HCT116 (cell line): Measurements from ENCODE around the gene ZNF79. TPM values are rescaled to one million over a fixed set of nuclear protein-coding genes. Genes with fewer than 3 reads are reported as not detected.

ENCODE experiments used
- ATAC-seq: fragments of 200-7000 bp; cut with Tn5 transposase; 2 replicates; pipeline ENCODE4 v1.9.1; 2020; ENCODE audit warnings: mild to moderate bottlenecking, moderate library complexity
- BruUV-seq: library from RNA; stranded (reverse); fragments of 400-500 nt; replicated peaks from 2 replicates; lab custom pipeline; 2021; lab: Mats Ljungman, UMichigan
- CTCF ChIA-PET: fragments of 300-600 bp; sonication (Branson Sonifier 250); formaldehyde crosslinking; loops from one replicate; lab custom pipeline; 2021; ENCODE audit warnings: antibody characterized with exemption; lab: Charles Lee
- POLR2A ChIA-PET: fragments of 300-600, 350-600 bp; sonication (Branson Sonifier 250); formaldehyde crosslinking; loops from one replicate; lab custom pipeline; 2021; ENCODE audit warnings: antibody characterized with exemption; lab: Charles Lee
- RAD21 ChIA-PET, 2 experiments: fragments of 300-600 bp; sonication (Branson Sonifier 250); formaldehyde crosslinking; loops; one replicate each; lab custom pipeline; 2023; ENCODE audit warnings: low total read pairs in 2 of 2; ENCODE audit not compliant: uncharacterized antibody in 2 of 2, unreplicated experiment in 2 of 2, low non-redundant PET in 1 of 2; lab: Charles Lee
- DNase-seq: peaks from one replicate; pipeline ENCODE4 v3.0.0-alpha.2; 2010; ENCODE audit warnings: low read depth, low spot score
- H2AFZ ChIP-seq: fragments of 200-600 bp; shearing (Covaris generic), sonication (generic); 2 replicates; pipeline ENCODE4 v1.6.1; 2017; ENCODE audit warnings: low read depth, mixed run types, mixed read lengths, antibody characterized with exemption, low read length; ENCODE audit not compliant: poor library complexity, severe bottlenecking
- H3K27ac ChIP-seq: 2 replicates; pipeline ENCODE4 v1.5.1; 2012; ENCODE audit warnings: low read depth, low read length
- H3K27me3 ChIP-seq: fragments of 200-600 bp; sonication (generic); 2 replicates; pipeline ENCODE4 v1.6.1; 2016; ENCODE audit warnings: mixed run types, low read length, mixed read lengths; ENCODE audit not compliant: insufficient read depth
- H3K36me3 ChIP-seq, 2 experiments: fragments of 200-500 bp in 1 of 2; fragments of 200-600 bp in 1 of 2; sonication (Bioruptor generic) in 1 of 2; sonication (generic) in 1 of 2; 2 replicates each; pipeline versions ENCODE4 v1.5.1 to v1.6.1; 2014 to 2016; ENCODE audit warnings: low read length in 2 of 2, inconsistent platforms in 1 of 2, mixed read lengths in 1 of 2, mixed run types in 1 of 2; ENCODE audit not compliant: insufficient read depth in 2 of 2, control insufficient read depth in 1 of 2
- H3K4me1 ChIP-seq, 2 experiments: fragments of 200-600 bp in 1 of 2; sonication (generic) in 1 of 2; 2 replicates each; pipeline versions ENCODE4 v1.5.1 to v1.6.1; 2012 to 2017; ENCODE audit warnings: low read length in 2 of 2, inconsistent platforms in 1 of 2, mild to moderate bottlenecking in 1 of 2, mixed read lengths in 1 of 2, mixed run types in 1 of 2, moderate library complexity in 1 of 2; ENCODE audit not compliant: insufficient read depth in 2 of 2, control insufficient read depth in 1 of 2
- H3K4me2 ChIP-seq: fragments of 200-600 bp; sonication (generic); 2 replicates; pipeline ENCODE4 v1.6.1; 2017; ENCODE audit warnings: mixed run types, low read length, mixed read lengths
- H3K4me3 ChIP-seq, 2 experiments: fragments of 200-600 bp in 1 of 2; sonication (generic) in 1 of 2; replicated peaks in 1 of 2; 2 replicates each; pipeline ENCODE4 v1.5.1; 2011 to 2016; ENCODE audit warnings: low read length in 2 of 2, control low read depth in 1 of 2, low read depth in 1 of 2, mild to moderate bottlenecking in 1 of 2, mixed read lengths in 1 of 2, mixed run types in 1 of 2
- H3K79me2 ChIP-seq: fragments of 200-600 bp; sonication (generic); 2 replicates; pipeline ENCODE4 v1.6.1; 2017; ENCODE audit warnings: mild to moderate bottlenecking, mixed run types, low read length, moderate library complexity, mixed read lengths; ENCODE audit not compliant: insufficient read depth
- H3K9ac ChIP-seq: fragments of 200-600 bp; sonication (generic); 2 replicates; pipeline ENCODE4 v1.6.1; 2016; ENCODE audit warnings: low read length, mixed read lengths
- H3K9me2 ChIP-seq: fragments of 200-600 bp; sonication (generic), shearing (Covaris generic); 2 replicates; pipeline ENCODE4 v1.6.1; 2017; ENCODE audit warnings: mixed run types, mild to moderate bottlenecking, moderate library complexity; ENCODE audit not compliant: insufficient read depth
- H3K9me3 ChIP-seq, 2 experiments: fragments of 200-500 bp in 1 of 2; fragments of 200-600 bp in 1 of 2; sonication (Bioruptor generic) in 1 of 2; sonication (generic) in 1 of 2; 2 replicates each; pipeline ENCODE4 v1.6.1; 2014 to 2017; ENCODE audit warnings: low read length in 2 of 2, mixed read lengths in 2 of 2, inconsistent platforms in 1 of 2, low read depth in 1 of 2, mild to moderate bottlenecking in 1 of 2, mixed run types in 1 of 2, moderate library complexity in 1 of 2; ENCODE audit not compliant: control insufficient read depth in 1 of 2, insufficient read depth in 1 of 2
- H4K20me1 ChIP-seq: fragments of 200-600 bp; sonication (generic), shearing (Covaris generic); 2 replicates; pipeline ENCODE4 v1.6.1; 2017; ENCODE audit warnings: mixed run types, mild to moderate bottlenecking, moderate library complexity; ENCODE audit not compliant: insufficient read depth
- ATF3 ChIP-seq: IDR thresholded peaks from 2 replicates; pipeline ENCODE4 v1.6.1; 2012
- CBX3 ChIP-seq: IDR thresholded peaks from 2 replicates; pipeline ENCODE4 v1.6.1; 2012; ENCODE audit warnings: low read depth
- CEBPB ChIP-seq: IDR thresholded peaks from 2 replicates; pipeline ENCODE4 v1.6.1; 2012; ENCODE audit warnings: low read depth
- CTCF ChIP-seq, 3 experiments: fragments of 200-600 bp in 1 of 3; sonication (generic) in 1 of 3; IDR thresholded peaks in 2 of 3; conservative IDR thresholded peaks in 1 of 3; 2 replicates each; pipeline ENCODE4 v1.5.1; 2012 to 2017; ENCODE audit warnings: low read depth in 2 of 3, low read length in 2 of 3, antibody characterized with exemption in 1 of 3, borderline replicate concordance in 1 of 3, control low read depth in 1 of 3, mild to moderate bottlenecking in 1 of 3, mixed read lengths in 1 of 3, mixed run types in 1 of 3, moderate library complexity in 1 of 3; ENCODE audit not compliant: insufficient read depth in 1 of 3
- ELF1 ChIP-seq: IDR thresholded peaks from 2 replicates; pipeline ENCODE4 v1.6.1; 2012; ENCODE audit warnings: low read depth, borderline replicate concordance
- EZH2 ChIP-seq: fragments of 200-600 bp; sonication (generic); IDR thresholded peaks from 2 replicates; pipeline ENCODE4 v1.6.1; 2017; ENCODE audit warnings: antibody characterized with exemption, mixed run types
- EZH2phosphoT487 ChIP-seq: fragments of 200-600 bp; IDR thresholded peaks from 2 replicates; pipeline ENCODE4 v1.6.1; 2018; ENCODE audit warnings: antibody characterized with exemption, borderline replicate concordance
- FOSL1 ChIP-seq: IDR thresholded peaks from 2 replicates; pipeline ENCODE4 v1.6.1; 2012; ENCODE audit warnings: low read depth
- MAX ChIP-seq: IDR thresholded peaks from 2 replicates; pipeline ENCODE4 v1.6.1; 2012
- POLR2A ChIP-seq: IDR thresholded peaks from 2 replicates; pipeline ENCODE4 v1.7.0; 2011; ENCODE audit warnings: borderline replicate concordance; ENCODE audit not compliant: insufficient read depth, insufficient read length; ENCODE audit errors: extremely low read depth
- POLR2AphosphoS5 ChIP-seq: IDR thresholded peaks from 2 replicates; pipeline ENCODE4 v1.6.1; 2011; ENCODE audit warnings: mild to moderate bottlenecking, low read depth, low read length, moderate library complexity
- RAD21 ChIP-seq: IDR thresholded peaks from 2 replicates; pipeline ENCODE4 v1.6.1; 2012; ENCODE audit warnings: low read depth, mild to moderate bottlenecking
- REST ChIP-seq: IDR thresholded peaks from 2 replicates; pipeline ENCODE4 v1.6.1; 2012; ENCODE audit warnings: low read depth
- SIN3A ChIP-seq: IDR thresholded peaks from 2 replicates; pipeline ENCODE4 v1.6.1; 2012; ENCODE audit warnings: low read depth
- SP1 ChIP-seq: IDR thresholded peaks from 2 replicates; pipeline ENCODE4 v1.6.1; 2012; ENCODE audit warnings: low read depth
- SRF ChIP-seq: IDR thresholded peaks from 2 replicates; pipeline ENCODE4 v1.6.1; 2012; ENCODE audit warnings: low read depth
- TCF7L2 ChIP-seq: IDR thresholded peaks from 2 replicates; pipeline ENCODE4 v1.7.0; 2011; ENCODE audit warnings: borderline replicate concordance, inconsistent platforms; ENCODE audit not compliant: insufficient read depth, insufficient read length; ENCODE audit errors: extremely low read depth
- ZFX ChIP-seq: fragments of 450-650 bp; IDR thresholded peaks from 2 replicates; pipeline ENCODE4 v1.6.1; 2017
- ZNF274 ChIP-seq: fragments of 200-500 bp; sonication (Bioruptor generic); IDR thresholded peaks from 2 replicates; pipeline ENCODE4 v1.6.1; 2014; ENCODE audit warnings: mild to moderate bottlenecking, low read depth, low read length, inconsistent platforms
- intact Hi-C: fragments of 100-400 bp; cut with micrococcal nuclease; formaldehyde crosslinking; loops from 2 replicates; pipeline ENCODE4 v1.10.0; 2022
- total RNA-seq: library from RNA; stranded (reverse); gene quantifications from one replicate; pipeline ENCODE4 v1.2.1, GENCODE V29; 2021; ENCODE audit not compliant: unreplicated experiment

ZNF79 gene
- total RNA-seq, 1 experiment from 2014 or later = 5.3 TPM

- Histone ChIP-seq H3K4me2 (no peak overlapping the region), H3K4me1 (no peaks in the 10 kb centered on the region), H3K27me3 (no peaks in the 10 kb centered on the region), H3K36me3 (peaks cover 2 to 6% of the 10 kb centered on the region in 2 experiments; a peak in 3 of 4 replicates), H3K9me2 (no peaks in the 10 kb centered on the region), H3K27ac (no peak overlapping the region)
- ChIA-PET RAD21 (no interaction called here), POLR2A (no interaction called here), CTCF (no interaction called here)
- no peak for DNase-seq
- TF ChIP-seq EZH2phosphoT487 (no peak), SRF (no peak), CBX3 (no peak), FOSL1 (no peak), SIN3A (no peak), ZNF274 (no peak), REST (no peak), ELF1 (no peak), EZH2 (no peak), MAX (no peak), RAD21 (no peak), POLR2A (no peak), CTCF (IDR thresholded peaks at IDR 0.05 in 2 of 3, conservative IDR thresholded peaks at IDR 0.05 in 1 of 3; ENCODE audit: borderline replicate concordance in 1 of 3, insufficient read depth in 1 of 3, low read depth in 2 of 3, low read length in 2 of 3) (no peak), SP1 (no peak), POLR2AphosphoS5 (no peak), ZFX (no peak), CEBPB (no peak), TCF7L2 (no peak), ATF3 (no peak)
- TF ChIP-seq, all 23 proteins: peak for 0
- no peaks in the 10 kb centered on the region for H3K9me3 ChIP-seq
- no TSS peak for BruUV-seq
- H3K9ac ChIP-seq = no peak overlapping the region
- no peak overlapping the region for H2AFZ ChIP-seq
- no peaks in the 10 kb centered on the region for H4K20me1 ChIP-seq
- ATAC-seq = peak; percentile 46; the same call in 1 of the 2 replicates
- intact Hi-C loops = no loop called here
- H3K4me3 ChIP-seq = no peak overlapping the region
- no peaks in the 10 kb centered on the region for H3K79me2 ChIP-seq
Observed at GRCh38 chr9:127489471-127490115, 65.4 kb downstream of the ZNF79 start.
